K562 (cell line): ENCODE results near the gene MAN2A1. TPM values are rescaled to one million over a fixed set of nuclear protein-coding genes. Genes with fewer than 3 reads are reported as not detected.

Experiments used
- ADNP ChIP-seq: fragments of 200-800 bp; sonication (Bioruptor generic); IDR thresholded peaks from 2 replicates; pipeline ENCODE4 v1.6.1; 2016; ENCODE audit warnings: missing genetic modification characterization, missing compliant biosample characterization
- ARID2 ChIP-seq: fragments of 450-650 bp; IDR thresholded peaks from 2 replicates; pipeline ENCODE4 v1.6.1; 2017; ENCODE audit warnings: antibody characterized with exemption, mild to moderate bottlenecking
- ATF1 ChIP-seq, 2 experiments: fragments of 450-650 bp in 1 of 2; IDR thresholded peaks; 2 replicates each; pipeline ENCODE4 v1.6.1; 2016; ENCODE audit warnings: missing compliant biosample characterization in 1 of 2, missing genetic modification characterization in 1 of 2
- EP400 ChIP-seq: fragments of 450-650 bp; IDR thresholded peaks from 2 replicates; pipeline ENCODE4 v1.6.1; 2017; ENCODE audit warnings: antibody characterized with exemption, mild to moderate bottlenecking, moderate library complexity
- FOXJ2 ChIP-seq: fragments of 200-800 bp; sonication (Bioruptor generic); IDR thresholded peaks from 2 replicates; pipeline ENCODE4 v1.6.1; 2016; ENCODE audit warnings: missing genetic modification characterization, missing compliant biosample characterization
- GATAD2A ChIP-seq: fragments of 450-650 bp; IDR thresholded peaks from 2 replicates; pipeline ENCODE4 v1.6.1; 2017
- HDAC8 ChIP-seq: fragments of 450-650 bp; IDR thresholded peaks from 2 replicates; pipeline ENCODE4 v1.6.1; 2016; ENCODE audit warnings: mild to moderate bottlenecking, missing genetic modification characterization, moderate library complexity, missing compliant biosample characterization
- MAZ ChIP-seq, 2 experiments: fragments of 450-650 bp in 1 of 2; sonication (generic) in 1 of 2; formaldehyde crosslinking; IDR thresholded peaks in 1 of 2; conservative IDR thresholded peaks in 1 of 2; 2 replicates each; pipeline versions ENCODE4 v1.4.0 to v1.5.0; 2020; ENCODE audit warnings: mild to moderate bottlenecking in 1 of 2, missing genetic modification reagents in 1 of 2
- MTA2 ChIP-seq: fragments of 450-650 bp; IDR thresholded peaks from 2 replicates; pipeline ENCODE4 v1.6.1; 2016; ENCODE audit warnings: low read depth
- MYC ChIP-seq, 2 experiments: fragments of 250-450 bp in 1 of 2; sonication (Bioruptor Pico) in 1 of 2; IDR thresholded peaks; 2 replicates each; pipeline versions ENCODE4 v1.5.1 to v1.6.1; 2012 to 2021; ENCODE audit warnings: low read depth in 2 of 2, borderline replicate concordance in 1 of 2, improper control_type of control experiment in 1 of 2, low read length in 1 of 2, mild to moderate bottlenecking in 1 of 2, moderate library complexity in 1 of 2
- NBN ChIP-seq: fragments of 450-650 bp; IDR thresholded peaks from 2 replicates; pipeline ENCODE4 v1.6.1; 2016; ENCODE audit warnings: low read depth, mild to moderate bottlenecking
- NCOA6 ChIP-seq: fragments of 450-650 bp; IDR thresholded peaks from 2 replicates; pipeline ENCODE4 v1.6.1; 2017; ENCODE audit warnings: mild to moderate bottlenecking
- PHB2 ChIP-seq: fragments of 450-650 bp; IDR thresholded peaks from 2 replicates; pipeline ENCODE4 v1.6.1; 2017; ENCODE audit warnings: low read depth
- RAD21 ChIP-seq, 2 experiments: fragments of 250-450 bp in 1 of 2; fragments of 450-650 bp in 1 of 2; sonication (Bioruptor Pico) in 1 of 2; formaldehyde crosslinking in 1 of 2; IDR thresholded peaks in 1 of 2; conservative IDR thresholded peaks in 1 of 2; 2 replicates each; pipeline versions ENCODE4 v1.4.0 to v1.8.0; 2020 to 2022; ENCODE audit warnings: mild to moderate bottlenecking in 2 of 2, moderate library complexity in 1 of 2
- RB1 ChIP-seq: fragments of 450-650 bp; IDR thresholded peaks from 2 replicates; pipeline ENCODE4 v1.6.1; 2017; ENCODE audit warnings: low read depth, mild to moderate bottlenecking
- RUNX1 ChIP-seq: sonication (generic); IDR thresholded peaks from 2 replicates; pipeline ENCODE4 v1.6.1; 2016; ENCODE audit warnings: antibody characterized with exemption, low read depth
- SPI1 ChIP-seq: IDR thresholded peaks from 2 replicates; pipeline ENCODE4 v1.6.1; 2011; ENCODE audit warnings: low read depth, low read length, control low read depth, borderline replicate concordance
- ZNF146 ChIP-seq: IDR thresholded peaks from one replicate; pipeline ENCODE4 v1.6.1; 2018; ENCODE audit warnings: missing compliant biosample characterization; ENCODE audit not compliant: unreplicated experiment
- ZZZ3 ChIP-seq: fragments of 450-650 bp; IDR thresholded peaks from 2 replicates; pipeline ENCODE4 v1.6.1; 2016; ENCODE audit warnings: antibody characterized with exemption, mild to moderate bottlenecking, moderate library complexity
- polyA plus RNA-seq, 8 experiments: library from polyadenylated mRNA; depleted of rRNA in 4 of 8; stranded (reverse) in 5 of 8; unstranded in 3 of 8; fragments of >200 nt; fragmentation: Nextera tagmentation in 2 of 8; fragmentation: Illumina TruSeq in 1 of 8; extraction: Ambion mirVana in 2 of 8; extraction: Trizol in 1 of 8; gene quantifications; 2 replicates each; pipeline versions ENCODE4 v1.2.1 to v1.2.3, GENCODE V29; 2011 to 2014; ENCODE audit warnings: inconsistent platforms in 1 of 8, missing spikeins in 1 of 8
- total RNA-seq, 7 experiments: library from RNA; depleted of rRNA in 6 of 7; stranded (reverse); fragments of >200 nt in 6 of 7; fragmentation: Illumina TruSeq in 2 of 7; extraction: Trizol in 2 of 7; gene quantifications; 2 replicates each; pipeline versions ENCODE4 v1.2.1 to v1.2.3, GENCODE V29; 2011 to 2021; ENCODE audit warnings: low replicate concordance in 1 of 7
- TF ChIP-seq, protein P1 (sequence below): sonication (generic); formaldehyde crosslinking; IDR thresholded peaks from 2 replicates; pipeline ENCODE4 v1.9.0; 2022; ENCODE audit warnings: mild to moderate bottlenecking, missing genetic modification reagents
- TF ChIP-seq, protein P2 (sequence below): fragments of 450-650 bp; formaldehyde crosslinking; IDR thresholded peaks from 2 replicates; pipeline ENCODE4 v1.4.0; 2020; ENCODE audit warnings: mild to moderate bottlenecking, moderate library complexity
- TF ChIP-seq, protein P3 (sequence below): fragments of 450-650 bp; IDR thresholded peaks from 2 replicates; pipeline ENCODE4 v1.6.1; 2017; ENCODE audit warnings: mild to moderate bottlenecking, moderate library complexity
- TF ChIP-seq, protein P4 (sequence below): sonication (generic); formaldehyde crosslinking; IDR thresholded peaks from 2 replicates; pipeline ENCODE4 v1.8.0; 2022; ENCODE audit warnings: missing genetic modification reagents, mild to moderate bottlenecking, moderate library complexity, borderline replicate concordance
- TF ChIP-seq, protein P5 (sequence below): sonication (generic); IDR thresholded peaks from 2 replicates; pipeline ENCODE4 v1.6.1; 2016

The MAN2A1 gene
- total and polyA plus RNA-seq, 9 of the 15 experiments (the other 6 are each of a cell fraction or from before 2014, with no cell fraction given), result 5.2 to 32.0 (median 19.8) TPM

DNA sequence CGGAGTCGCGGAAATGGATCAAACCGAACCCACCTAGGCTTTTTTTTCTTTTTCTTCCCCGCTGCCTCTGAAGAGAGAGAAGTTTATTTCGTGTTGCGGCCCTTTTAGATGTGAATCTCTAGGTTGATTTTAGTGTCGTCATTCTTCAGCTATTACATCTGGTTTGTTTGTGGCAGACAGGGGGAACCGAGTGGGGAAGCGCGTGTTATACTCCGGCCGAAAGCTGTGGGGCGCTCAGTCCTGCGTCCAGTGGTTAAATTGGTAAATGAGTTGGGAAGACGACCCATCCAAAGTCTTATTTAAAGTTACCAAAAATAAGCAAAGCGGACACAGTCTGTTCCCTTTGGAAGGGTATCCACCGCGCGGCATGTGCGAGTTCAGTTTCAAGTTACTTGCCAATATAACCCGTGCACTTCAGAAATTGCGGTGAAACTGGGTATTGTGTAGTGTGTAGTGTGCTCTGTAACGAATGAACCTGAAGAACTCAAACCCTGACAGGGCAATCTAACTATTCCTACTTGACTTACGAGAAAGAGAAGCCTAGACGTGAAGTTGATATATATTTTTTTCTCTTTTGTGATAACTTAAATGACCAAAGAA lies 1.3 kb downstream of the MAN2A1 start (continued):
- TF ChIP-seq, protein P1, sequence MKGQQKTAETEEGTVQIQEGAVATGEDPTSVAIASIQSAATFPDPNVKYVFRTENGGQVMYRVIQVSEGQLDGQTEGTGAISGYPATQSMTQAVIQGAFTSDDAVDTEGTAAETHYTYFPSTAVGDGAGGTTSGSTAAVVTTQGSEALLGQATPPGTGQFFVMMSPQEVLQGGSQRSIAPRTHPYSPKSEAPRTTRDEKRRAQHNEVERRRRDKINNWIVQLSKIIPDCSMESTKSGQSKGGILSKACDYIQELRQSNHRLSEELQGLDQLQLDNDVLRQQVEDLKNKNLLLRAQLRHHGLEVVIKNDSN (CRISPR knock-in tag), result no peak
- TF ChIP-seq NBN (peak; percentile 76; the same call in 1 of the 2 replicates), PHB2 (no peak), HDAC8 (no peak), RB1 (no peak), ZNF146 (CRISPR knock-in tag) (no peak), MTA2 (no peak), ZZZ3 (no peak), MYC (IDR thresholded peaks at IDR 0.05; ENCODE audit: low read depth, low read length) (peak; percentile 70), MYC (CRISPR knock-in tag; IDR thresholded peaks at IDR 0.05; ENCODE audit: borderline replicate concordance, low read depth) (no peak), FOXJ2 (tag) (no peak), GATAD2A (no peak), ADNP (tag) (no peak), ATF1 (CRISPR knock-in tag; IDR thresholded peaks at IDR 0.05) (no peak), ATF1 (tag; IDR thresholded peaks at IDR 0.05) (peak; percentile 66), ARID2 (no peak), NCOA6 (no peak), RAD21 (CRISPR knock-in tag; conservative IDR thresholded peaks at IDR 0.05 in 1 of 2, IDR thresholded peaks at IDR 0.05 in 1 of 2) (peak; percentile 67 to 79), MAZ (CRISPR knock-in tag; conservative IDR thresholded peaks at IDR 0.05 in 1 of 2, IDR thresholded peaks at IDR 0.05 in 1 of 2) (0 out of 4 replicates have a peak, but pooled peaks of 1 of the 2 experiments have one; percentile 30), RUNX1 (no peak), SPI1 (peak; percentile 34; the same call in 1 of the 2 replicates), EP400 (peak; percentile 43)
- TF ChIP-seq, protein P2, sequence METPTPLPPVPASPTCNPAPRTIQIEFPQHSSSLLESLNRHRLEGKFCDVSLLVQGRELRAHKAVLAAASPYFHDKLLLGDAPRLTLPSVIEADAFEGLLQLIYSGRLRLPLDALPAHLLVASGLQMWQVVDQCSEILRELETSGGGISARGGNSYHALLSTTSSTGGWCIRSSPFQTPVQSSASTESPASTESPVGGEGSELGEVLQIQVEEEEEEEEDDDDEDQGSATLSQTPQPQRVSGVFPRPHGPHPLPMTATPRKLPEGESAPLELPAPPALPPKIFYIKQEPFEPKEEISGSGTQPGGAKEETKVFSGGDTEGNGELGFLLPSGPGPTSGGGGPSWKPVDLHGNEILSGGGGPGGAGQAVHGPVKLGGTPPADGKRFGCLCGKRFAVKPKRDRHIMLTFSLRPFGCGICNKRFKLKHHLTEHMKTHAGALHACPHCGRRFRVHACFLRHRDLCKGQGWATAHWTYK, result no peak
- TF ChIP-seq, protein P3, sequence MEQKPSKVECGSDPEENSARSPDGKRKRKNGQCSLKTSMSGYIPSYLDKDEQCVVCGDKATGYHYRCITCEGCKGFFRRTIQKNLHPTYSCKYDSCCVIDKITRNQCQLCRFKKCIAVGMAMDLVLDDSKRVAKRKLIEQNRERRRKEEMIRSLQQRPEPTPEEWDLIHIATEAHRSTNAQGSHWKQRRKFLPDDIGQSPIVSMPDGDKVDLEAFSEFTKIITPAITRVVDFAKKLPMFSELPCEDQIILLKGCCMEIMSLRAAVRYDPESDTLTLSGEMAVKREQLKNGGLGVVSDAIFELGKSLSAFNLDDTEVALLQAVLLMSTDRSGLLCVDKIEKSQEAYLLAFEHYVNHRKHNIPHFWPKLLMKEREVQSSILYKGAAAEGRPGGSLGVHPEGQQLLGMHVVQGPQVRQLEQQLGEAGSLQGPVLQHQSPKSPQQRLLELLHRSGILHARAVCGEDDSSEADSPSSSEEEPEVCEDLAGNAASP, result no peak
- TF ChIP-seq, protein P4, sequence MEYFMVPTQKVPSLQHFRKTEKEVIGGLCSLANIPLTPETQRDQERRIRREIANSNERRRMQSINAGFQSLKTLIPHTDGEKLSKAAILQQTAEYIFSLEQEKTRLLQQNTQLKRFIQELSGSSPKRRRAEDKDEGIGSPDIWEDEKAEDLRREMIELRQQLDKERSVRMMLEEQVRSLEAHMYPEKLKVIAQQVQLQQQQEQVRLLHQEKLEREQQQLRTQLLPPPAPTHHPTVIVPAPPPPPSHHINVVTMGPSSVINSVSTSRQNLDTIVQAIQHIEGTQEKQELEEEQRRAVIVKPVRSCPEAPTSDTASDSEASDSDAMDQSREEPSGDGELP, result peak; percentile 5; the same call in 1 of the 2 replicates
- TF ChIP-seq, protein P5, sequence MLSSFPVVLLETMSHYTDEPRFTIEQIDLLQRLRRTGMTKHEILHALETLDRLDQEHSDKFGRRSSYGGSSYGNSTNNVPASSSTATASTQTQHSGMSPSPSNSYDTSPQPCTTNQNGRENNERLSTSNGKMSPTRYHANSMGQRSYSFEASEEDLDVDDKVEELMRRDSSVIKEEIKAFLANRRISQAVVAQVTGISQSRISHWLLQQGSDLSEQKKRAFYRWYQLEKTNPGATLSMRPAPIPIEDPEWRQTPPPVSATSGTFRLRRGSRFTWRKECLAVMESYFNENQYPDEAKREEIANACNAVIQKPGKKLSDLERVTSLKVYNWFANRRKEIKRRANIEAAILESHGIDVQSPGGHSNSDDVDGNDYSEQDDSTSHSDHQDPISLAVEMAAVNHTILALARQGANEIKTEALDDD, result peak; percentile 90
